GM06990 (cell line): ENCODE results near the gene PHC1.

Source experiments
- DNase-seq: peaks from one replicate; pipeline ENCODE4 v3.0.0-alpha.2; 2011; ENCODE audit not compliant: insufficient read length; ENCODE audit errors: extremely low read depth
- H3K27me3 ChIP-seq: replicated peaks from 2 replicates; pipeline ENCODE4 v1.6.0; 2011; ENCODE audit warnings: low read length; ENCODE audit not compliant: control insufficient read depth, insufficient read depth
- H3K36me3 ChIP-seq: 2 replicates; pipeline ENCODE4 v1.5.1; 2011; ENCODE audit warnings: low read length; ENCODE audit not compliant: control insufficient read depth, insufficient read depth
- H3K4me3 ChIP-seq: replicated peaks from 2 replicates; pipeline ENCODE4 v1.5.1; 2011; ENCODE audit warnings: low read depth, mild to moderate bottlenecking, control low read depth, low read length
- TF ChIP-seq, protein P1 (sequence below): IDR thresholded peaks from 2 replicates; pipeline ENCODE4 v1.5.1; 2011; ENCODE audit warnings: low read length, control low read depth, mild to moderate bottlenecking, inconsistent platforms; ENCODE audit not compliant: insufficient read depth, poor library complexity, severe bottlenecking

The PHC1 gene

DNA sequence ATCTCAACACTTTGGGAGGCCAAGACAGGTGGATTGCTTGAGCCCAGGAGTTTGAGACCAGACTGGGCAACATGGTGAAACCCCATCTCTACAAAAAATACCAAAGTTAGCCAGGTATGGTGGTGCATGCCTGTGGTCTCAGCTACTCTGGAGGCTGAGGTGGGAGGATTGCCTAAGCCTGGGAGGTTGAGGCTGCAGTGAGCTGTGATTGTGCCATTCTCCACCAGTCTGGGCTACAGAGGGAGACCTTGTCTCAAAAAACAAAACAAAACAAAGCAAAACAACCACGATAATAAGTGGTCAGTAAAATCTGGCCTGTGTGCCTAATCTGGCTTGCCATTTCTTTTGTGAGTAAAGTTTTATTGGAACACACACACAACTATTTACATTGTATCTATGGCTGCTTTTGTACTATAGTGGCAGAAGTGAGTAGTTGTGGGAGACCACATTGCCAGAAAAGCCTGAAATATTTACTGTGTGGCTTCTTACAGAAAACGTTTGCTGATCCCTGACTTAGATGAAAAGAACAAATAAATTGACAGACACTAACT, 55.6 kb downstream of the PHC1 start:
- Histone ChIP-seq H3K4me3 (no peak overlapping the region), H3K27me3 (no peaks in the 10 kb centered on the region), H3K36me3 (no peaks in the 10 kb centered on the region)
- TF ChIP-seq, protein P1, sequence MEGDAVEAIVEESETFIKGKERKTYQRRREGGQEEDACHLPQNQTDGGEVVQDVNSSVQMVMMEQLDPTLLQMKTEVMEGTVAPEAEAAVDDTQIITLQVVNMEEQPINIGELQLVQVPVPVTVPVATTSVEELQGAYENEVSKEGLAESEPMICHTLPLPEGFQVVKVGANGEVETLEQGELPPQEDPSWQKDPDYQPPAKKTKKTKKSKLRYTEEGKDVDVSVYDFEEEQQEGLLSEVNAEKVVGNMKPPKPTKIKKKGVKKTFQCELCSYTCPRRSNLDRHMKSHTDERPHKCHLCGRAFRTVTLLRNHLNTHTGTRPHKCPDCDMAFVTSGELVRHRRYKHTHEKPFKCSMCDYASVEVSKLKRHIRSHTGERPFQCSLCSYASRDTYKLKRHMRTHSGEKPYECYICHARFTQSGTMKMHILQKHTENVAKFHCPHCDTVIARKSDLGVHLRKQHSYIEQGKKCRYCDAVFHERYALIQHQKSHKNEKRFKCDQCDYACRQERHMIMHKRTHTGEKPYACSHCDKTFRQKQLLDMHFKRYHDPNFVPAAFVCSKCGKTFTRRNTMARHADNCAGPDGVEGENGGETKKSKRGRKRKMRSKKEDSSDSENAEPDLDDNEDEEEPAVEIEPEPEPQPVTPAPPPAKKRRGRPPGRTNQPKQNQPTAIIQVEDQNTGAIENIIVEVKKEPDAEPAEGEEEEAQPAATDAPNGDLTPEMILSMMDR: no peak
- DNase-seq: no peak

DNA sequence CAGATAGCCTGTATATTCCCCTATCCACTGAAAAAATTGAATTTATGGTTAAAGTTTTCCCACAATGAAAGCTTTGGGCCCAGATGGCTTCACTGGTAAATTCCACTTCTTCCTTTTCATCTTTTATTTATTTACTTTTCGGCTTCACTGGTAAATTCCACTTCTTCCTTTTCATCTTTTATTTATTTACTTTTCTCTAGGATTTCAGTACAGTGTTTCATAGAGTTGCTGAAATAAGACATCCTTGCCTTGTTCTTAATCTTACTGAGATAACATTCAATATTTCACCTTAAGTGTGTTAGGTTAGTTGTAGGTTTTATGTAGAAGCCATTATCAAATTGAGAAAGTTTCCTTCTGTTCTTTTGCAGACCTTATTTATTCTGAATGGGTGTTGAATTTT, 56.1 kb downstream of the PHC1 start:
- TF ChIP-seq, protein P1: no peak
- DNase-seq: no peak
- H3K27me3 ChIP-seq: no peaks in the 10 kb centered on the region
- no peak overlapping the region for H3K4me3 ChIP-seq
- no peaks in the 10 kb centered on the region for H3K36me3 ChIP-seq

DNA sequence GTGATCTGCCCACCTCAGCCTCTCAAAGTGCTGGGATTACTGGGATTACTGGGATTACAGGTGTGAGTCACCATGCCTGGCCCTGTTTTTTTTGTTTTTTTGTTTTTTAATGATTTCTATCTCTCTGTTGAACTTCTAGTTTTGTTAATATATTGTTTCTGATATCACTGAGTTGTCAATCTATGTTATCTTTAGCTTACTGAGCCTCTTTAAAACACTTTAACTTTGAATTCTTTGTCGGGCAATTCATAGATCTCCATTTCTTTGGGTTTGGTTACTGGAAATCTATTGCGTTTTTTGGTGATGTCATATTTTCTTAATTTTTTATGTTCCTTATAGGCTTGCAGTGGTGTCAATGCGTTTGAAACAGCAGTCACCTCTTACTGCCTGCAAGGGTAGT, 65.8 kb downstream of the PHC1 start:
- Histone ChIP-seq H3K36me3 (no peaks in the 10 kb centered on the region; the same call in 1 of the 2 replicates), H3K27me3 (no peaks in the 10 kb centered on the region), H3K4me3 (no peak overlapping the region)
- TF ChIP-seq, protein P1: no peak
- no peak for DNase-seq

DNA sequence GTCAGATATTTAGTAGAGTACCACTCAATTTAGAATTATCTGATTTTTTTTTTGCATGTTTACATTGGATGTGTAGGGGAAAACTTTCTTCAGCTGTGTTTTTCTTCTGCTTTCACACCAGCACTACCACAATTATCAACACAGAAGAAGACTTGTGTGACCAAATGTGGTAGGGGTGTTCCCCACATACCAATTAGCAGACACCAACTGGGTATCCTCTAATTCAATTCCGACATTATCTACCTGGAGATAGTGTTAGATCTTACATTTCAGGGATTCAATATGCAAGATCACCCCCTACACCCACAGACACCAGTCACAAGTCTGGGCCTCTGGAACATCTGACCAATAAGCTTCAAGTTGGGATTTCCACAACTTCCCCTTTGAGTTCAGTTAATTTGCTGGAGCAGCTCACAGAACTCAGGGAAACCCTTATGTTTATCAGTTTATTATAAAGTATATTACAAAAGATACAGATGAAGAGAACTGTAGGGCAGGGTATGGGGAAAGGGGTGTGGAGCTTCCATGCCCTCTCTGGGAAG, 71.0 kb downstream of the PHC1 start:
- TF ChIP-seq, protein P1: no peak
- Histone ChIP-seq H3K27me3 (no peaks in the 10 kb centered on the region), H3K4me3 (no peak overlapping the region), H3K36me3 (no peaks in the 10 kb centered on the region; the same call in 1 of the 2 replicates)
- DNase-seq: no peak

DNA sequence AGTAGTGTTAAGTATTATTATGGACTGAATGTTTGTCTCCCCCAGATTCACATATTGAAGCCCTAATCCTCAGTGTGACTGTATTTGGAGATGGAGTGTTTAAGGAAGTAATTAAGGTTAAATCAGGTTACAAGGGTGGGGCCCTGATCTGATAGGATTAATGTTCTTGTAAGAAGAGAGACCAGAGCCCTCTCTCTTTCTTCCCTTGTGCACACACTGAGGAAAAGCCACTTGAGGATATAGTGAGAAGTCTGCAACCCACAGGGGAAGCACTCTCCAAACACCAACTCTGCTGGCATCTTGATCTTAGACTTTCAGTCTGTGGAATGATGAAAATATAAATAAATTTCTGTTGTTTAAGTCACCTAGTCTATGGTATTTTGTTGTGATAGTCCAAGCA, 72.9 kb downstream of the PHC1 start:
- H3K36me3 ChIP-seq: no peaks in the 10 kb centered on the region
- no peak overlapping the region for H3K4me3 ChIP-seq
- TF ChIP-seq, protein P1: no peak
- no peaks in the 10 kb centered on the region for H3K27me3 ChIP-seq
- DNase-seq: no peak

DNA sequence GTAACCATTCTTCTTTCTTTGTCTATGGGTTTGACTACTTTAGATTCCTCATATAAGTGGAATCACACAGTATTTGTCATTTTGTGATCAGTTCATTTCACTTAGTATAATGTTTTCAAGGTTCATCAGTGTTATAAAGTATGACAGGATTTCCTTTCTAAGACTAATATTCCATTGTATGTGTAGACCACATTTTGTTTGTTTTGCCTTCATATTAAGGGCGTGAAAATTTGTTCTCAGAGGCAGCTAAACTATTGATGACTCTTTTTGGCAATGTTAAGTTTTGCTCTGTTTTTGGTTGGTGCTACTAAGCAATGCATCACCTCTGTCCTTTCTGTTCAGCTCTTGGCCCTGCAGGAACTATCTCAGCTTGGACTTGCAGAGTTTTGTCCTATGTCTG, 73.4 kb downstream of the PHC1 start:
- TF ChIP-seq, protein P1: no peak
- no peak for DNase-seq
- no peaks in the 10 kb centered on the region for H3K36me3 ChIP-seq
- H3K27me3 ChIP-seq: no peaks in the 10 kb centered on the region
- no peak overlapping the region for H3K4me3 ChIP-seq
